ENCODE measurements around the gene GCM1.

DNA sequence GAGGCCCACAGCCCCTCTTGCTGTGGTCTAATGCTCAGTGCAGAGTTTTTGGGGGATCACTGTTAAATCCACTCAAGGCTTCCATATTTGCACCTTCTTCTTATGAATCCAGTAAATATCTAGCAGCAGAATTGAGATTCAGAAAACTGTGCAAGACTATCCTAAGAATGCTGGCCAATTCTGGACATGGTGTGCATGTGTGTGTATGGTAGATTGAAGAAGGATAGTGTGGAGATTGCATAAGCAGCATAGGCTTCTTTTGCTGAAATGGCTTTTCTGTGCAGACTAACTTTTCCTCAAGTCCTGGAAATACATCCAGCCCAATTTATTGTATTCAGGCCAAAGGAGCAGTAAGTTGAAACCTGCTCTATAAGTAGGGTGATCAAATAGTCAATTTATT lies 43.7 kb downstream of the GCM1 start:
- TF ChIP-seq, protein P1, sequence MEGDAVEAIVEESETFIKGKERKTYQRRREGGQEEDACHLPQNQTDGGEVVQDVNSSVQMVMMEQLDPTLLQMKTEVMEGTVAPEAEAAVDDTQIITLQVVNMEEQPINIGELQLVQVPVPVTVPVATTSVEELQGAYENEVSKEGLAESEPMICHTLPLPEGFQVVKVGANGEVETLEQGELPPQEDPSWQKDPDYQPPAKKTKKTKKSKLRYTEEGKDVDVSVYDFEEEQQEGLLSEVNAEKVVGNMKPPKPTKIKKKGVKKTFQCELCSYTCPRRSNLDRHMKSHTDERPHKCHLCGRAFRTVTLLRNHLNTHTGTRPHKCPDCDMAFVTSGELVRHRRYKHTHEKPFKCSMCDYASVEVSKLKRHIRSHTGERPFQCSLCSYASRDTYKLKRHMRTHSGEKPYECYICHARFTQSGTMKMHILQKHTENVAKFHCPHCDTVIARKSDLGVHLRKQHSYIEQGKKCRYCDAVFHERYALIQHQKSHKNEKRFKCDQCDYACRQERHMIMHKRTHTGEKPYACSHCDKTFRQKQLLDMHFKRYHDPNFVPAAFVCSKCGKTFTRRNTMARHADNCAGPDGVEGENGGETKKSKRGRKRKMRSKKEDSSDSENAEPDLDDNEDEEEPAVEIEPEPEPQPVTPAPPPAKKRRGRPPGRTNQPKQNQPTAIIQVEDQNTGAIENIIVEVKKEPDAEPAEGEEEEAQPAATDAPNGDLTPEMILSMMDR (IDR thresholded peaks at IDR 0.05; ENCODE audit: low read depth, low read length), result no peak
- TF ChIP-seq POLR2A (IDR thresholded peaks at IDR 0.05; ENCODE audit: extremely low read depth, insufficient read length), result no peak
- no peak for TF ChIP-seq MYC (IDR thresholded peaks at IDR 0.05; ENCODE audit: low read depth, low read length)
- TF ChIP-seq, protein P2, sequence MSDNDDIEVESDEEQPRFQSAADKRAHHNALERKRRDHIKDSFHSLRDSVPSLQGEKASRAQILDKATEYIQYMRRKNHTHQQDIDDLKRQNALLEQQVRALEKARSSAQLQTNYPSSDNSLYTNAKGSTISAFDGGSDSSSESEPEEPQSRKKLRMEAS (IDR thresholded peaks at IDR 0.05; ENCODE audit: low read depth, low read length), result no peak

Data from NB4 (cell line).